Adrenal gland (tissue), 12 donors: ENCODE measurements around the gene CYB561. TPM values are rescaled to one million over a fixed set of nuclear protein-coding genes. Genes with fewer than 3 reads are reported as not detected.

Source experiments
- DNase-seq, 7 donors: peaks; one replicate each; pipeline ENCODE4 v3.0.0-alpha.2; 2019 to 2020
- H3K27ac ChIP-seq, 5 donors: fragments of 200-600 bp; sonication (generic) in 4 of 5; 1 replicate in 3 of 5; 2 replicates in 2 of 5; pipeline versions ENCODE4 v1.5.1 to v1.8.0; 2016 to 2020; ENCODE audit warnings: mild to moderate bottlenecking in 1 of 5
- H3K27me3 ChIP-seq: fragments of 200-600 bp; 2 replicates; pipeline ENCODE4 v1.8.0; 2021
- H3K36me3 ChIP-seq, 2 donors: fragments of 200-600 bp; replicated peaks in 1 of 2; 1 replicate in 1 of 2; 2 replicates in 1 of 2; pipeline versions ENCODE4 v1.5.1 to v1.8.0; 2018 to 2022
- H3K4me1 ChIP-seq, 2 donors: fragments of 200-600 bp; replicated peaks in 1 of 2; 1 replicate in 1 of 2; 2 replicates in 1 of 2; pipeline versions ENCODE4 v1.5.1 to v1.8.0; 2018 to 2021
- H3K4me3 ChIP-seq, 4 donors: fragments of 200-600 bp; sonication (generic) in 3 of 4; one replicate each; pipeline ENCODE4 v1.5.1; 2016 to 2018
- H3K9me3 ChIP-seq, 3 donors: fragments of 200-600 bp; sonication (generic) in 1 of 3; replicated peaks in 1 of 3; 1 replicate in 2 of 3; 2 replicates in 1 of 3; pipeline versions ENCODE4 v1.5.1 to v1.8.0; 2016 to 2021
- CTCF ChIP-seq, 6 experiments: fragments of 450-650 bp in 4 of 6; fragments of 200-600 bp in 2 of 6; sonication (generic) in 1 of 6; IDR thresholded peaks; 1 replicate in 5 of 6; 2 replicates in 1 of 6; pipeline versions ENCODE4 v1.5.1 to v1.8.0; 2016 to 2021; ENCODE audit warnings: antibody characterized with exemption in 6 of 6, mild to moderate bottlenecking in 2 of 6, moderate library complexity in 1 of 6
- POLR2A ChIP-seq, 2 donors: fragments of 450-650 bp; IDR thresholded peaks; one replicate each; pipeline ENCODE4 v1.6.1; 2017; ENCODE audit warnings: antibody characterized with exemption in 2 of 2, mild to moderate bottlenecking in 2 of 2, moderate library complexity in 1 of 2
- WGBS, 4 donors: extraction: QIAGEN DNeasy Blood & Tissue Kit in 2 of 4; methylation state at CpG; one replicate each; pipeline versions ENCODE4 v1.1.5 to v1.1.7; 2013 to 2017; 5-methylcytosine and 5-hydroxymethylcytosine counted together
- intact Hi-C, 2 donors: fragments of 100-400 bp; cut with DNase I; formaldehyde crosslinking; loops; one replicate each; pipeline versions ENCODE4 v1.14.1 to v1.15.0; 2022 to 2023
- polyA plus RNA-seq, 3 donors: library from polyadenylated mRNA; stranded (reverse); fragments of 200-250 nt in 2 of 3; fragments of 350-450 nt in 1 of 3; fragmentation: Illumina TruSeq in 1 of 3; extraction: RNeasy Lipid Tissue Mini Kit (QIAGEN cat#74804) in 1 of 3; gene quantifications; one replicate each; pipeline ENCODE4 v1.2.3, GENCODE V29; 2013 to 2014
- total RNA-seq, 9 donors: library from RNA; depleted of rRNA in 4 of 9; stranded (reverse); fragments of >200 nt in 4 of 9; fragments of 120-200 nt in 1 of 9; fragmentation: NEBNext Ultra II Directional in 1 of 9; extraction: Animal tissue kit (Norgen Biotek cat#: 25700) in 1 of 9; gene quantifications; one replicate each; pipeline versions ENCODE4 v1.1.0 to v1.2.4, GENCODE V29; 2013 to 2023
- donor health status: healthy with polysubstance abuse.
- donor health status: Bipolar disorder and iron deficiency.
- donor health status: DM: yes; HTN: yes; CAD: no.
- donor health status: DM: no; HTN: no; CAD: no.
- donor health status: DM: no; HTN: no; CAD: no.
- donor health status: DM: yes; HTN: yes; CAD: no.

Gene CYB561
- total and polyA plus RNA-seq, 12 donors = 14.3 to 195 (median 68.4) TPM

- Histone ChIP-seq H3K4me3 (no peak overlapping the region), H3K27ac (no peak overlapping the region), H3K27me3 (no peaks in the 10 kb centered on the region), H3K36me3 (no peaks in the 10 kb centered on the region), H3K4me1 (peaks cover 19 to 36% of the 10 kb centered on the region in 2 donors), H3K9me3 (no peaks in the 10 kb centered on the region)
- intact Hi-C loops = no loop called here
- no peak for DNase-seq
- WGBS, 4 donors = 81 to 92% (median 86%) methylated on average over 6 to 7 of the region's 7 CpGs
- TF ChIP-seq POLR2A (IDR thresholded peaks at IDR 0.05) (no peak), CTCF (IDR thresholded peaks at IDR 0.05) (no peak)
Observed at GRCh38 chr17:63431618-63431938, 14.5 kb downstream of the CYB561 start.

DNA sequence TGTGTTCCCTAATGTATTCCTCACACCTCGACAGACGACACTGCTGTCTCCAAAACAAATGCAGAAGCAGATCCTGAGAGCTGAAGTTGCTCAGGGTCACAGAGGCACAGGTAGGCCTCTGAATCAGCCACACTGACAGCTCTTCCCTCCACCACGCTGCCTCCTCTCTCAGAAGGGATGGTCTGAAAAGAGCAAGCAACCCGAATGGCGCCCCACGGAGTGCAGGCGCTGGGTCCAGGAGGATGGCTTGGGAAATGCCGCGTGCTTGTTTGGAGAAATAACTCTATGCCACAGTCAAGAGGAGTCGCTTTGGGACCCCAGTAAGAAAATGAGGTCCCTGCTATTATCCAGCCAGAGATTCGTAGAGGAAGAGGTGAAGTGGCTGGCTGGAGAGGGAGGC lies 15.9 kb downstream of the CYB561 start:
- WGBS, 4 donors = 83 to 89% (median 86%) methylated on average over 11 of the region's 11 CpGs
- peaks cover 10 to 25% of the 10 kb centered on the region in 2 donors for H3K4me1 ChIP-seq
- H3K9me3 ChIP-seq = no peaks in the 10 kb centered on the region
- no peak overlapping the region for H3K27ac ChIP-seq
- TF ChIP-seq POLR2A (IDR thresholded peaks at IDR 0.05) (peak in 1 of 2 donors; percentile 13), CTCF (IDR thresholded peaks at IDR 0.05) (no peak)
- no peaks in the 10 kb centered on the region for H3K36me3 ChIP-seq
- H3K27me3 ChIP-seq = no peaks in the 10 kb centered on the region
- H3K4me3 ChIP-seq = no peak overlapping the region
- intact Hi-C loops = no loop called here
- peak in 2 of 7 donors; percentile 12 to 62 for DNase-seq

GRCh38 chr17:63429766-63430165 lies 16.3 kb downstream of the CYB561 start:
- Histone ChIP-seq H3K27ac (no peak overlapping the region), H3K4me3 (no peak overlapping the region), H3K4me1 (peaks cover 5 to 21% of the 10 kb centered on the region in 2 donors), H3K36me3 (no peaks in the 10 kb centered on the region), H3K27me3 (no peaks in the 10 kb centered on the region), H3K9me3 (no peaks in the 10 kb centered on the region)
- intact Hi-C loops = loop anchor here in 1 of 2 donors (5.0 kb wide), 1 partner anchor 48 kb away; the partner anchor contains the start of gene ACE
- WGBS, 4 donors = 93 to 97% (median 95%) methylated on average over 7 of the region's 7 CpGs
- peak in 1 of 7 donors; percentile 7 for DNase-seq
- TF ChIP-seq CTCF (IDR thresholded peaks at IDR 0.05) = no peak
- TF ChIP-seq POLR2A (IDR thresholded peaks at IDR 0.05) = no peak

DNA sequence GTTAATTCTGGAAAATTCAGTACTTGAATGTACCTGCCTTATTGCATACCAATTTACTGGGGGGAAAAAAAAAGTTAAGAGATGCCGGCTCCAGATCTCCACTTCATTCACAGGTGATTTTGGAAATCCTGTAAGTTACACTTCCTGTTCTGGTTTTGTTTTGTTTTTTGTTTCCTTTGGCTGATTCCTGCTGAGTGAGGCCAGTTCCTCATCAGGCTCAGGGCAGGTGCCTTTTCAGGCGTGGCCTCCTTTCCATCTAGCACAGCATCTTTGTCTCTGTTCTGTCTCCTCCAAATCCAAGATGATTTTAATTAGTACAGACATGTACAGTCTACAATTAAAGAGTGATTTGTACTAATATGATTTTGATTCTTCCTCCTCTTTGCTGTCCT lies 19.2 kb downstream of the CYB561 start:
- H3K36me3 ChIP-seq = no peaks in the 10 kb centered on the region
- H3K27me3 ChIP-seq = no peaks in the 10 kb centered on the region
- H3K27ac ChIP-seq = no peak overlapping the region
- intact Hi-C loops = loop anchor here in 1 of 2 donors (5.0 kb wide), 1 partner anchor 50 kb away; the partner anchor contains the start of gene ACE
- peak in 1 of 7 donors; percentile 30 for DNase-seq
- 63 to 72% (median 67%) methylated on average over 2 of the region's 2 CpGs for WGBS, 4 donors
- no peaks in the 10 kb centered on the region for H3K9me3 ChIP-seq
- no peaks in the 10 kb centered on the region for H3K4me1 ChIP-seq
- TF ChIP-seq POLR2A (IDR thresholded peaks at IDR 0.05) = no peak
- no peak overlapping the region for H3K4me3 ChIP-seq
